Activated naive CD4-positive, alpha-beta T cell treated with anti-CD3 and anti-CD28 coated beads, Interleukin-2, amount 50 U/mL, for 16 hours (primary cell): Measurements from ENCODE around the gene NT5DC1.
"Not testable (repeated sequence)": the region's sequence is repeated elsewhere in the genome, so short reads cannot be mapped to it uniquely, and the experiment has no call there.

ENCODE experiments used
- DNase-seq: peaks from one replicate; pipeline ENCODE4 v3.0.0-alpha.2; 2020

Gene NT5DC1

DNA sequence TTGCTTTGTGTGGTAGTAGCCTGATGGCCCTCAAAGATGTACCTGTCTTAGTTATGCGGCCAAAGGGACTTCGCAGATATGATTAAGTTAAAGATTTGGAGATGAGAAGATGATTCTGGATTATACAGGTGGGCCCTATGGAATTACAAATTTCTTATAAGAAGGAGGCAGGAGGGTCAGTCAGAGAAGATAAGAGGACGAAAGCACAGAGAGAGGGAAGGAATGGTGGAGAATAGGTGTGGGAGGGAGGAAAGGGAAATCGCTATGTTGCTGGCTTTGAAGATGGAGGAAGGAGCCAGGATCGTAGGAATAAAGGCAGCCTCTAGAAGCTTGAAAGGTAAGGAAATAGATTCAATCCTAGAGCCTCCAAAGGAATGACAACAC lies 180.3 kb downstream of the NT5DC1 start:
- no peak for DNase-seq

DNA sequence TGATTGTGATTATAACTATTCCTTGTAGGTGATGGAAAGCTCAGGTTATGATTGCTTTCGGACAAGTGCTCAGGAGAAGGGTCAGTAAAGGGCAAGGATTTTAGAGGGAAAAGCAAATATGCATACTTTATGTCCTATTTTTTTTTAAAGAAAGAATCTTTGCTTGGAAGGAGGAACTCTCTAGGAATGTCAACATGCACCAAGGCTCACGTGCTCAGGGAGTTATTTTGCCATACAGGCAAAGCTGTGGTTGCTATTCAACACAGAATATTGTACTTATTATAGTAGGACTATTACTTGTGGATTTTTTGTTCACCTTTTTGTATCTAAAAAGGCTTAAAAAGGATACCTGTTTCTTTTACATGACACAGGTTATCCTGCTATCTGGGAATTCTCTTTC lies 182.0 kb downstream of the NT5DC1 start:
- no peak for DNase-seq

DNA sequence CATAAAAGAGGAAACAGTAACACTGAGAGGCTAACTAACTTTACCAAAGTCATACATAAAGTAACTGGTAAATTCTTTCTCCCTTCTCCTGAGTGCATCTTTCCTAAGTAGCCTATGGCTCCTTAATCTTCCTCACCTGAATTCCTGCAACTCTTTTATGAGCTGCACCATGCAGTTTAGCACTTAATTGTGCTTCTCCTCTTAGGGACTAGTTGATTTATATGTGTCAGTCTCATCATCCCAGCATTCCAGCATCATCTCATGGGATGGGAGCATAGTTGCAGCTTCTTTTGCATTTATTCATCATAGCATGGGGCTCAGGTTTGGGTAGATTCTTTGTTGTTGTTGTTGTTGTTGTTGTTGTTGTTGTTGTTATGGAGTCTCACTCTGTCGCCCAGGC lies 182.5 kb downstream of the NT5DC1 start:
- no peak for DNase-seq

DNA sequence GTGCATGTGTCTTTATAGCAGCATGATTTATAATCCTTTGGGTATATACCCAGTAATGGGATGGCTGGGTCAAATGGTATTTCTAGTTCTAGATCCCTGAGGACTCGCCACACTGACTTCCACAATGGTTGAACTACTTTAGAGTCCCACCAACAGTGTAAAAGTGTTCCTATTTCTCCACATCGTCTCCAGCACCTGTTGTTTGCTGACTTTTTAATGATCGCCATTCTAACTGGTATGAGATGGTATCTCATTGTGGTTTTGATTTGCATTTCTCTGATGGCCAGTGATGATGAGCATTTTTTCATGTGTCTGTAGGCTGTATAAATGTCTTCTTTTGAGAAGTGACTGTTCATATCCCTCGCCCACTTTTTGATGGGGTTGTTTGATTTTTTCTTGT lies 184.3 kb downstream of the NT5DC1 start:
- DNase-seq: not testable (repeated sequence)

DNA sequence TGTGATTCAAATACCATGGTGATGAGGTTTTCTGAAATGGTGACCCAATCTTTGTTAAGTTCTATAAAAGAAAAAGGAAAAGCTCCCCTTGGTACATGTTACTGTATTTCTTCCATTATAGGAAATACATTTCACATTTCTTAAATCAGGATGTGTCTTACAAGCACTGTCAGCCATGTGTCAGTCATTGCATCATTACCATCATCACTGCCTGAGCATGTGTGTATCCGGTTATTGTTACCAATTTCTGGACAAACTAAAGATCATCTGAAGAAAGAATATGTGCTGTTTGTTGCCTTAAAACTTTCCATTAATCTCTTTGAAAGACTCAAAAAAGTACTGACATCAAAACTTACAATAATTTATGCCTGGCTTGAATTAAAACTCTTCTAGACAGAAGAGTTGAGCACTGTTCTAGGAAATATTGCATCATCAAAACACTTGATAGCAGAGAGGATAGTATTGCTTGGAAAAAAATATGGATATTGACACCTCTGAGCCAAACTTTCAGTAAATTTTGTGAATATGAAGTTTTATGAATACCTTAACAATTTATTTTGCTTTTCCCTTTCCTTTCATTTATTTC lies 186.2 kb downstream of the NT5DC1 start:
- DNase-seq: no peak

DNA sequence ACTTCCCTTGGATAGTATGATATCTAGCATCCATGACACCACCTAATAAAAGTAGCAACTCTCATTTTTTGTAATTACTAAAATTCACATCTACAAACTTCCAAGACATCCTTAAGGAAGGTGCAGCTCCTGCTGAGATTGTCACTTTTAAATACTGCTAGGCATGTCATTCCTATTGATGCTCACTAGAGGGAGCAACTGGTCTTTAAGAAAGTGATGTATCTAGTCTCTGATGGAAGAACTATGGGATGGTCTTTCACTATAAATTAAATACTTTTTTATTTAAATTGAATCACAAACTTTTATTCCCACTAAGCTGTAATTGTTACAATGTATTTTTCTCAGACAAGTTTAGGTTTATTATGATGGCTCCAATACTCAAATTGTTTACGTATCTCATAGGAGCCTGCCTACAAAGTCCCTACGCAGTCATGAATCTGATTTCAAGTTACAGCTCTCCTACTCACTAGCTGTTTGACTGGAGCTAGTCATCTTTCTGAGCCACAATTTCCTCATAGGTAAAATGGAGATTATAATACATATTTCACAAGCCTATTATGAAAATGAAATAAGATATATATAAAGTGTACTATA lies 187.1 kb downstream of the NT5DC1 start:
- no peak for DNase-seq

DNA sequence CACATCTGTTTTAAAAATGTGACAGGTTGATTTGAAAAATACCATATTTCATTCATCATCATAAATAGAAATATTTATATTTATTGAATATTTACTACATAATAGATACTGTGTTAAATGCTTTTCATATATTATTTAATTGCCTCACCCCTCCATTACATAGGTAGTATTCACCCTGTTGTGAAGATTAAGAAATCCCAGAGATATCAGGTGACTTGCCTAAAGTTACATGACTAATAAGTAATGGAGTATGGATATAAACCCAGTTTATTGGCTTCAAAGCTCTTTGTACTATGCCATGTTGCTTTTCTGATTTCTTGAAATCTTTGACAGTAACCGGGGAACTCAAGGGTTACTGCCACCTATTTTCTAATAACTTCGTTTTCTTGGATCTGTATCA lies 189.2 kb downstream of the NT5DC1 start:
- DNase-seq: no peak

DNA sequence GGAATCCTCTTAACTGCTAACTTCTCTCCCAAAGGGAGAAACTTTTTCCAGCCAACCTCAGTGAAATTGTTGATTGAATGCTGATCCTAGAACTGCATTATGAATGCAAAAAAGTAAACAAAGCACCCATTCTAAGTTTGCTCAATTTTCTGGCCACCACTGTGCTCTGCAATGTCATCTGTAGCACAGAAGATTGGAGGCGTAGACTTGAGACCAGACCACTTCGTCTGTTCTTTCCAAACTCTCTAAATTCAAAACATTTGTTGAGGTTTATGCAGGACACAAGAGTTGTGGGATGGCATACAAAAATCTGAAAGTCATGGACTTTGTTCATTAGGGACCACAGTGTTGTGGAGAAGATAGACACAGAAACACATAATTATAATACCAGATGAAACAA lies 190.1 kb downstream of the NT5DC1 start:
- DNase-seq: no peak

DNA sequence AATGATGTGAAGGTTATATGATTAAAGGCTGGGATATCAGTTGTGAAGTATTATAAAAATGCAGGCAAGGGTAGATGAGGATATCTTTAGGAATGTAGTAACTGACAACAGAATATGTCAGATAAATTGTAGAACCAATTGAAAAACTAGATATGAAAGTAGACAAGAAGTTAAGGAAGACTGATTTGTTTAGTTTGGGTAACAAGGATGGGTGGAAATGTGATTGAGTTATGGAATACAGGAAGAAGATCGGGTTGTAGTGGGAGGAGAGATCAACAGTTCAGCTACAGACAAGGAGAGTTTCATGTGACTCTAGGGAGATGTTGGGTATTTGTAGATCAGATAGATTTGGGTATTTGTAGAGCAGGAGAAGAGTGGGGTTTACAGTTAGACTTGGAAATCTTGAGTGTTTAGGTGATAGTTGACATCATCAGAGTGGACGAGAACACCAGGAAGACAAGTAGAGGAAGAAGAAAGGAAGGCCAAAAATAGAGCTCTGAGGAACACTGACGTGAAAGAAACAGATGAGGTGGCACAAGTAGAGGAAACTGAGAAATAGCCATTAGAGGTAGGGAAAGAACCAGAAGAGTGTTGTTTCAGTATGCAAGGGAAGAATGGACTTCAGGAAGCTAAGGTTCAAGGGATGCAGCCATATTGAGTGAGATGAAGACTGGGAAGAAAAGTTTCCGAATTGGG lies 191.2 kb downstream of the NT5DC1 start:
- no peak for DNase-seq

DNA sequence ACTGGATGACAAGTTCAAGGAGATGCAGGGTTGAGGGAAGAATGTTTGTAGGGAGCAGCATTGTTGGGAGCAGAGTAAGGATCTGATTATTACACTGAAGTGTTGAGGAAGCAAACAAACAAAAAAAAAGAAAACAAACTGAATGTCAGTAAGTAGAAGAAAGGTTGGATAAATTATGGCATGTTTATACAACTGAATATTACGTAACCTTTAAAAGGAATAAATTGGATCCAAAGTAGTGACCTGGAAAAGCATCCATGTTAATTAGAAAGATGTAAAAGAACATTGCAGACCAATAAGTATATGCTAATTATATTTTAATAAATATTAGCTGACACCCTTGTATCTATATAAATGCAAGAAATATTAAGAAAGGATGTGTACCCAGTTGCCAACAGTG lies 191.9 kb downstream of the NT5DC1 start:
- no peak for DNase-seq

DNA sequence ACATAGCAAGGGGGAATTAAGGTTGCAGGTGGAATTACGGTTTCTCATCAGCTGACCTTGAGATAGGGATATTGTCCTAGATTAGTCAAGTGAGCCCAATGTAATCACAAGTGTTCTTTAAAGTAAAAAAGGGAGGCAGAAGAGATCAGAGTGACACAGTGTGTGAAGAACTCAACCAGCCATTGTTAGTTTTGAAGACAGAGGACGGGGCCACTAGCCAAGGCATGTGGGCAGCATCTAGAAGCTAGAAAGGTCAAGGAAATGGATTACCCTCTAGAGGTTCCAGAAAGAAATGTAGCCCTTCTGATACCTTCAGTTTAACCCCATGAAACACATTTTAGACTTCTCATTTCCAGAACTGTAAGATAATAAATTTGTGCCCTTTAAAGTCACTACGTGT lies 197.6 kb downstream of the NT5DC1 start:
- DNase-seq: no peak

DNA sequence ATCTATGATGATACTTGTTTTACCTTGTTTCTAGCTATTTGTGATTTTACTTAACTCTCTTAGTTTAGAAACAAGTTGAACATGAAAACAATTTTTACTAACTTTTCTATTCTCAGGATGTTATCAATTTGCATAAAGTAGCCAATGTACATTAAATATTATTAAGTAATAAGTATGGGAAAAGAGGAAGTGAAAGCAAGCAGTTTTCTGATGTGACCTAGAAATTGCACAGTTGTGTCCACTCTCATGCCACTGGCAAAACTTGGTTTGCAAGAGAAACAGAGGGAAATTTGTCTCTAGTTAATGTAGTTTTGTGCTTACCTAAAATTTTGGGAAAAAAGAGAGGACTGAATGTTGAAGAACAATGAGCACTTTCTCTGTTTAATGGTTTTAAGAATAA lies 198.3 kb downstream of the NT5DC1 start:
- DNase-seq: no peak
